ENCODE data around the gene FAM118A.
"Not testable (repeated sequence)": the region's sequence is repeated elsewhere in the genome, so short reads cannot be mapped to it uniquely, and the experiment has no call there.

FAM118A gene

GRCh38 chr22:45308957-45309421 lies 745 bp upstream of the FAM118A start:
- no peak for DNase-seq (ENCODE audit: low read depth in 2 of 2)

GRCh38 chr22:45310331-45310976 lies 720 bp downstream of the FAM118A start:
- DNase-seq (ENCODE audit: low read depth in 2 of 2) = no peak

- no peak for DNase-seq (ENCODE audit: low read depth in 2 of 2)
These were observed 1.3 kb downstream of the FAM118A start for GRCh38 chr22:45310977-45311531.

GRCh38 chr22:45312415-45312814 lies 2.7 kb downstream of the FAM118A start:
- no peak for DNase-seq (ENCODE audit: low read depth in 2 of 2)

- DNase-seq (ENCODE audit: low read depth in 2 of 2) = no peak
These were observed 3.1 kb downstream of the FAM118A start for GRCh38 chr22:45312856-45313255.

GRCh38 chr22:45314054-45314721 lies 4.5 kb downstream of the FAM118A start:
- DNase-seq (ENCODE audit: low read depth in 2 of 2) = no peak

- DNase-seq (ENCODE audit: low read depth in 2 of 2) = no peak
These were observed 5.1 kb downstream of the FAM118A start for GRCh38 chr22:45314786-45315185.

GRCh38 chr22:45316796-45317526 lies 7.2 kb downstream of the FAM118A start:
- DNase-seq (ENCODE audit: low read depth in 2 of 2) = no peak

GRCh38 chr22:45317551-45318167 lies 7.9 kb downstream of the FAM118A start:
- DNase-seq (ENCODE audit: low read depth in 2 of 2) = no peak

GRCh38 chr22:45318168-45318557 lies 8.4 kb downstream of the FAM118A start:
- peak; percentile 79 to 81 for DNase-seq (ENCODE audit: low read depth in 2 of 2)

GRCh38 chr22:45318558-45319323 lies 9.0 kb downstream of the FAM118A start:
- no peak for DNase-seq (ENCODE audit: low read depth in 2 of 2)

GRCh38 chr22:45319324-45319685 lies 9.6 kb downstream of the FAM118A start:
- no peak for DNase-seq (ENCODE audit: low read depth in 2 of 2)

- no peak for DNase-seq (ENCODE audit: low read depth in 2 of 2)
These were observed 10.7 kb downstream of the FAM118A start for GRCh38 chr22:45320357-45320976.

GRCh38 chr22:45321827-45322226 lies 12.1 kb downstream of the FAM118A start:
- no peak for DNase-seq (ENCODE audit: low read depth in 2 of 2)

- no peak for DNase-seq (ENCODE audit: low read depth in 2 of 2)
These were observed 13.3 kb downstream of the FAM118A start for GRCh38 chr22:45322873-45323525.

- no peak for DNase-seq (ENCODE audit: low read depth in 2 of 2)
These were observed 14.0 kb downstream of the FAM118A start for GRCh38 chr22:45323695-45324094.

- no peak for DNase-seq (ENCODE audit: low read depth in 2 of 2)
These were observed 14.6 kb downstream of the FAM118A start for GRCh38 chr22:45324311-45324711.

GRCh38 chr22:45328261-45328660 lies 18.5 kb downstream of the FAM118A start:
- not testable (repeated sequence) for DNase-seq (ENCODE audit: low read depth in 2 of 2)

GRCh38 chr22:45328822-45329529 lies 19.2 kb downstream of the FAM118A start:
- DNase-seq (ENCODE audit: low read depth in 2 of 2) = no peak

- no peak for DNase-seq (ENCODE audit: low read depth in 2 of 2)
These were observed 19.8 kb downstream of the FAM118A start for GRCh38 chr22:45329530-45329936.
